Measurements from ENCODE around the gene TTYH2.

Gene TTYH2

GRCh38 chr17:74192950-74193781, 20.2 kb upstream of the TTYH2 start:
- ChIA-PET CTCF (no interaction called here), POLR2A (no interaction called here)
- TF ChIP-seq, protein P1, sequence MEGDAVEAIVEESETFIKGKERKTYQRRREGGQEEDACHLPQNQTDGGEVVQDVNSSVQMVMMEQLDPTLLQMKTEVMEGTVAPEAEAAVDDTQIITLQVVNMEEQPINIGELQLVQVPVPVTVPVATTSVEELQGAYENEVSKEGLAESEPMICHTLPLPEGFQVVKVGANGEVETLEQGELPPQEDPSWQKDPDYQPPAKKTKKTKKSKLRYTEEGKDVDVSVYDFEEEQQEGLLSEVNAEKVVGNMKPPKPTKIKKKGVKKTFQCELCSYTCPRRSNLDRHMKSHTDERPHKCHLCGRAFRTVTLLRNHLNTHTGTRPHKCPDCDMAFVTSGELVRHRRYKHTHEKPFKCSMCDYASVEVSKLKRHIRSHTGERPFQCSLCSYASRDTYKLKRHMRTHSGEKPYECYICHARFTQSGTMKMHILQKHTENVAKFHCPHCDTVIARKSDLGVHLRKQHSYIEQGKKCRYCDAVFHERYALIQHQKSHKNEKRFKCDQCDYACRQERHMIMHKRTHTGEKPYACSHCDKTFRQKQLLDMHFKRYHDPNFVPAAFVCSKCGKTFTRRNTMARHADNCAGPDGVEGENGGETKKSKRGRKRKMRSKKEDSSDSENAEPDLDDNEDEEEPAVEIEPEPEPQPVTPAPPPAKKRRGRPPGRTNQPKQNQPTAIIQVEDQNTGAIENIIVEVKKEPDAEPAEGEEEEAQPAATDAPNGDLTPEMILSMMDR (IDR thresholded peaks at IDR 0.05; ENCODE audit: control extremely low read depth, extremely low read depth, low read depth, missing control alignments): no peak
- DNase-seq (ENCODE audit: extremely low spot score): no peak

DNA sequence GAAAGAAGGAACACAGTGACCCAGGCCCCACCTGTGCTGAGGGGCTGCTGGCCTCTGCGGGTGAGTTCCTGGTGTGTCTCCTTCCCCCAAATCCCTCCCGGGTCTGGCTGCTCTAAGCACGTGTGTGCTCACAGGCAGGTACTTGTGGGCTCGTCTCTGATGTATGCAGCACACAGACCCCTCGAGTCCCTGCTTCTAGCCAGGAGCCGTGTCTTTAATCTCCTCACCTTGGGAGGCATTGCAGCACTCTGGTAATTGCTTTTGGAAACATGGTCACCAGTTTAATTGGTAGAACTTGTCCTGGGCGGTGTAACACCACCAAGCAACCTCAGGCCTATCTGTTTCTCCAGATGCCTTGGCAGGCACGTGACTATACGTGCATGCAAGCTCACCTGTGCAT, 18.7 kb upstream of the TTYH2 start:
- CTCF ChIA-PET: interaction anchor here (1.0 to 1.2 kb wide), 2 partner anchors 8 to 28 kb away, joined by 3 to 4 read pairs; no protein-coding TSS in a partner anchor
- TF ChIP-seq, protein P1 (IDR thresholded peaks at IDR 0.05; ENCODE audit: control extremely low read depth, extremely low read depth, low read depth, missing control alignments): no peak
- DNase-seq (ENCODE audit: extremely low spot score): no peak
- POLR2A ChIA-PET: no interaction called here

- no peak for DNase-seq (ENCODE audit: extremely low spot score)
- POLR2A ChIA-PET: no interaction called here
- CTCF ChIA-PET: no interaction called here
- TF ChIP-seq, protein P1 (IDR thresholded peaks at IDR 0.05; ENCODE audit: control extremely low read depth, extremely low read depth, low read depth, missing control alignments): no peak
Measured at GRCh38 chr17:74196541-74197317, 16.6 kb upstream of the TTYH2 start.

- POLR2A ChIA-PET: no interaction called here
- TF ChIP-seq, protein P1 (IDR thresholded peaks at IDR 0.05; ENCODE audit: control extremely low read depth, extremely low read depth, low read depth, missing control alignments): no peak
- CTCF ChIA-PET: interaction anchor here (1.5 kb wide), 1 partner anchor 16 kb away, joined by 3 read pairs; no protein-coding TSS in a partner anchor
- DNase-seq (ENCODE audit: extremely low spot score): no peak
Measured at GRCh38 chr17:74197801-74198200, 15.6 kb upstream of the TTYH2 start.

- ChIA-PET CTCF (interaction anchor here (1.5 to 1.9 kb wide), 2 partner anchors 15 to 23 kb away, joined by 3 to 9 read pairs; no protein-coding TSS in a partner anchor), POLR2A (no interaction called here)
- TF ChIP-seq, protein P1 (IDR thresholded peaks at IDR 0.05; ENCODE audit: control extremely low read depth, extremely low read depth, low read depth, missing control alignments): no peak
- no peak for DNase-seq (ENCODE audit: extremely low spot score)
Measured at GRCh38 chr17:74198694-74199093, 14.7 kb upstream of the TTYH2 start.

- peak; percentile 82 for DNase-seq (ENCODE audit: extremely low spot score)
- ChIA-PET CTCF (interaction anchor here (0.7 to 2.2 kb wide), 24 partner anchors 9 to 1643 kb away, joined by 3 to 27 read pairs (median 3); partner anchors contain the start of gene TTYH2), POLR2A (interaction anchor here (0.6 kb wide), 1 partner anchor 34 kb away, joined by 3 read pairs; no protein-coding TSS in a partner anchor)
- TF ChIP-seq, protein P1 (IDR thresholded peaks at IDR 0.05; ENCODE audit: control extremely low read depth, extremely low read depth, low read depth, missing control alignments): peak; percentile 89
Measured at GRCh38 chr17:74199306-74200092, 13.9 kb upstream of the TTYH2 start.
